GM19023 (cell line): ENCODE measurements around the gene TAF11.
"Not testable (repeated sequence)": the region's sequence is repeated elsewhere in the genome, so short reads cannot be mapped to it uniquely, and the experiment has no call there.

Experiments
- ATAC-seq: cut with Tn5 transposase; IDR thresholded peaks from one replicate; pipeline ENCODE4 v1.9.1; 2021; ENCODE audit warnings: mild to moderate bottlenecking, moderate library complexity; ENCODE audit not compliant: unreplicated experiment

TAF11 gene

GRCh38 chr6:34887753-34888513 lies at the start of gene TAF11:
Gene TAF11 (minus strand): TSS chr6:34888042. CDS start chr6:34887957, 85 bp downstream.
- no peak for ATAC-seq

- no peak for ATAC-seq
Measured at GRCh38 chr6:34934516-34934915, 46.7 kb upstream of the TAF11 start.

GRCh38 chr6:34932202-34932601 lies 44.4 kb upstream of the TAF11 start:
- ATAC-seq: not testable (repeated sequence)

GRCh38 chr6:34930221-34930620 lies 42.4 kb upstream of the TAF11 start:
- ATAC-seq: no peak

- no peak for ATAC-seq
Measured at GRCh38 chr6:34929241-34929978, 41.6 kb upstream of the TAF11 start.

GRCh38 chr6:34928695-34929094 lies 40.9 kb upstream of the TAF11 start:
- ATAC-seq: no peak

GRCh38 chr6:34928220-34928619 lies 40.4 kb upstream of the TAF11 start:
- ATAC-seq: no peak

GRCh38 chr6:34926655-34927054 lies 38.8 kb upstream of the TAF11 start:
- ATAC-seq: no peak

GRCh38 chr6:34924831-34925625 lies 37.2 kb upstream of the TAF11 start:
- ATAC-seq: no peak

- ATAC-seq: no peak
Measured at GRCh38 chr6:34922177-34922663, 34.4 kb upstream of the TAF11 start.

- no peak for ATAC-seq
Measured at GRCh38 chr6:34920097-34920496, 32.3 kb upstream of the TAF11 start.

- ATAC-seq: no peak
Measured at GRCh38 chr6:34919651-34920050, 31.8 kb upstream of the TAF11 start.

- ATAC-seq: no peak
Measured at GRCh38 chr6:34917626-34918285, 29.9 kb upstream of the TAF11 start.

GRCh38 chr6:34916348-34916967 lies 28.6 kb upstream of the TAF11 start:
- no peak for ATAC-seq

GRCh38 chr6:34914358-34914757 lies 26.5 kb upstream of the TAF11 start:
- no peak for ATAC-seq

GRCh38 chr6:34912715-34913464 lies 25.0 kb upstream of the TAF11 start:
- no peak for ATAC-seq

GRCh38 chr6:34911822-34912221 lies 24.0 kb upstream of the TAF11 start:
- no peak for ATAC-seq

- ATAC-seq: no peak
Measured at GRCh38 chr6:34909320-34909883, 21.6 kb upstream of the TAF11 start.

- ATAC-seq: no peak
Measured at GRCh38 chr6:34908194-34908593, 20.4 kb upstream of the TAF11 start.
